WTC11 (cell line): Measurements from ENCODE around the gene ETV6. TPM values are rescaled to one million over a fixed set of nuclear protein-coding genes. Genes with fewer than 3 reads are reported as not detected.

Experiments used
- ATAC-seq: fragments of 200-7000 bp; cut with Tn5 transposase; 2 replicates; pipeline ENCODE4 v1.10.0; 2021; ENCODE audit warnings: mild to moderate bottlenecking, moderate library complexity
- CTCF ChIA-PET: fragments of 300-600 bp; sonication (Branson Sonifier 250); formaldehyde crosslinking; loops from one replicate; lab custom pipeline; 2021; ENCODE audit warnings: antibody characterized with exemption; lab: Charles Lee
- POLR2A ChIA-PET: fragments of 350-600 bp; sonication (Branson Sonifier 250); formaldehyde crosslinking; loops from one replicate; lab custom pipeline; 2021; ENCODE audit warnings: antibody characterized with exemption; lab: Charles Lee
- DNase-seq: peaks from one replicate; pipeline ENCODE4 v3.0.0; 2021; ENCODE audit warnings: low spot score
- H3K27ac Mint-ChIP-seq: 2 replicates; pipeline ENCODE4 v1.8.0; 2021; ENCODE audit warnings: mixed read lengths
- H3K27me3 Mint-ChIP-seq: 2 replicates; pipeline ENCODE4 v1.8.0; 2021; ENCODE audit warnings: low read depth, mild to moderate bottlenecking, moderate library complexity, mixed read lengths
- H3K36me3 Mint-ChIP-seq: 2 replicates; pipeline ENCODE4 v1.8.0; 2021; ENCODE audit warnings: mixed read lengths
- H3K4me1 Mint-ChIP-seq: 2 replicates; pipeline ENCODE4 v1.8.0; 2022; ENCODE audit warnings: mixed read lengths
- H3K4me3 Mint-ChIP-seq: 2 replicates; pipeline ENCODE4 v1.8.0; 2021; ENCODE audit warnings: mild to moderate bottlenecking, moderate library complexity, mixed read lengths
- H3K9me3 Mint-ChIP-seq: 2 replicates; pipeline ENCODE4 v1.8.0; 2021; ENCODE audit warnings: mixed read lengths
- CBFB ChIP-seq: sonication (generic); formaldehyde crosslinking; IDR thresholded peaks from 2 replicates; pipeline ENCODE4 v1.8.1; 2022; ENCODE audit warnings: mild to moderate bottlenecking, low read depth, missing genetic modification reagents
- CREM ChIP-seq: sonication (generic); formaldehyde crosslinking; IDR thresholded peaks from 2 replicates; pipeline ENCODE4 v1.8.1; 2022; ENCODE audit warnings: mild to moderate bottlenecking, missing genetic modification reagents, moderate library complexity
- ELF4 ChIP-seq: sonication (generic); formaldehyde crosslinking; IDR thresholded peaks from 2 replicates; pipeline ENCODE4 v1.8.1; 2022; ENCODE audit warnings: low read depth, mild to moderate bottlenecking, moderate library complexity, missing genetic modification reagents
- ESRRA ChIP-seq: sonication (generic); formaldehyde crosslinking; IDR thresholded peaks from 2 replicates; pipeline ENCODE4 v1.8.1; 2022; ENCODE audit warnings: mild to moderate bottlenecking, missing genetic modification reagents, borderline replicate concordance
- GTF2I ChIP-seq: fragments of 250-450 bp; sonication (Bioruptor Pico); conservative IDR thresholded peaks from 2 replicates; pipeline ENCODE4 v1.4.0; 2021; ENCODE audit warnings: mild to moderate bottlenecking
- JAZF1 ChIP-seq: fragments of 250-450 bp; sonication (Bioruptor Pico); IDR thresholded peaks from 2 replicates; pipeline ENCODE4 v1.9.0; 2021; ENCODE audit warnings: moderate library complexity, mild to moderate bottlenecking, inconsistent platforms
- JUN ChIP-seq: sonication (generic); formaldehyde crosslinking; IDR thresholded peaks from 2 replicates; pipeline ENCODE4 v1.8.0; 2023; ENCODE audit warnings: mild to moderate bottlenecking, missing genetic modification reagents
- NFATC4 ChIP-seq: fragments of 250-450 bp; sonication (Bioruptor Pico); IDR thresholded peaks from 2 replicates; pipeline ENCODE4 v1.9.0; 2021; ENCODE audit warnings: mild to moderate bottlenecking
- NR3C1 ChIP-seq: sonication (generic); formaldehyde crosslinking; conservative IDR thresholded peaks from 2 replicates; pipeline ENCODE4 v1.8.1; 2023; ENCODE audit warnings: low read depth, mild to moderate bottlenecking, missing genetic modification reagents
- RELA ChIP-seq: sonication (generic); formaldehyde crosslinking; IDR thresholded peaks from 2 replicates; pipeline ENCODE4 v1.8.1; 2022; ENCODE audit warnings: missing genetic modification reagents, mild to moderate bottlenecking, borderline replicate concordance
- SMAD3 ChIP-seq: sonication (generic); formaldehyde crosslinking; IDR thresholded peaks from 2 replicates; pipeline ENCODE4 v1.8.0; 2022; ENCODE audit warnings: missing genetic modification reagents, mild to moderate bottlenecking, borderline replicate concordance
- TEAD1 ChIP-seq: sonication (generic); formaldehyde crosslinking; IDR thresholded peaks from 2 replicates; pipeline ENCODE4 v1.8.0; 2022; ENCODE audit warnings: mild to moderate bottlenecking, missing genetic modification reagents
- TEAD4 ChIP-seq: sonication (generic); formaldehyde crosslinking; IDR thresholded peaks from 2 replicates; pipeline ENCODE4 v1.8.0; 2022; ENCODE audit warnings: mild to moderate bottlenecking, missing genetic modification reagents
- ZBTB21 ChIP-seq: sonication (generic); formaldehyde crosslinking; IDR thresholded peaks from 2 replicates; pipeline ENCODE4 v1.8.1; 2023; ENCODE audit warnings: mild to moderate bottlenecking, missing genetic modification reagents, borderline replicate concordance
- ZNF121 ChIP-seq: sonication (generic); formaldehyde crosslinking; IDR thresholded peaks from 2 replicates; pipeline ENCODE4 v1.8.0; 2023; ENCODE audit warnings: missing genetic modification reagents
- ZNF138 ChIP-seq: sonication (generic); formaldehyde crosslinking; conservative IDR thresholded peaks from 2 replicates; pipeline ENCODE4 v1.8.1; 2022; ENCODE audit warnings: mild to moderate bottlenecking, moderate library complexity, missing genetic modification reagents
- ZNF396 ChIP-seq: fragments of 250-450 bp; sonication (Bioruptor Pico); IDR thresholded peaks from 2 replicates; pipeline ENCODE4 v1.8.0; 2021; ENCODE audit warnings: mild to moderate bottlenecking, moderate library complexity, borderline replicate concordance
- ZNF423 ChIP-seq: fragments of 250-450 bp; sonication (Bioruptor Pico); IDR thresholded peaks from 2 replicates; pipeline ENCODE4 v2.1.2; 2022; ENCODE audit warnings: mild to moderate bottlenecking, moderate library complexity
- ZNF512 ChIP-seq: sonication (generic); formaldehyde crosslinking; IDR thresholded peaks from 2 replicates; pipeline ENCODE4 v1.8.1; 2022; ENCODE audit warnings: missing genetic modification reagents, borderline replicate concordance
- ZSCAN18 ChIP-seq: fragments of 250-450 bp; sonication (Bioruptor Pico); IDR thresholded peaks from 2 replicates; pipeline ENCODE4 v2.1.2; 2022; ENCODE audit warnings: mild to moderate bottlenecking, moderate library complexity
- total RNA-seq: library from RNA; stranded (reverse); gene quantifications from 3 replicates; pipeline ENCODE4 v1.2.3, GENCODE V29; 2021
- TF ChIP-seq, protein P1 (sequence below): sonication (generic); formaldehyde crosslinking; IDR thresholded peaks from 2 replicates; pipeline ENCODE4 v1.8.0; 2023; ENCODE audit warnings: mild to moderate bottlenecking, missing genetic modification reagents
- TF ChIP-seq, protein P2 (sequence below): sonication (generic); formaldehyde crosslinking; IDR thresholded peaks from 2 replicates; pipeline ENCODE4 v1.8.1; 2023; ENCODE audit warnings: mild to moderate bottlenecking, missing genetic modification reagents, borderline replicate concordance
- TF ChIP-seq, protein P3 (sequence below): sonication (generic); formaldehyde crosslinking; IDR thresholded peaks from 2 replicates; pipeline ENCODE4 v1.8.1; 2023; ENCODE audit warnings: mild to moderate bottlenecking, moderate library complexity, missing genetic modification reagents

The ETV6 gene
- total RNA-seq, 1 experiment from 2014 or later: 23.5 TPM

GRCh38 chr12:11798006-11798708 is 148.7 kb downstream of the ETV6 start:
- POLR2A ChIA-PET: no interaction called here
- TF ChIP-seq NFATC4 (no peak), ZBTB21 (CRISPR knock-in tag) (no peak), SMAD3 (CRISPR knock-in tag) (no peak), ZNF121 (CRISPR knock-in tag) (no peak), ZSCAN18 (no peak), CBFB (no peak), ZNF138 (no peak), TEAD4 (CRISPR knock-in tag) (no peak), ELF4 (no peak), JAZF1 (CRISPR knock-in tag) (no peak)
- DNase-seq: no peak
- no peak for ATAC-seq
- CTCF ChIA-PET: interaction anchor here (1.7 kb wide), 1 partner anchor 64 kb away, joined by 6 read pairs; no protein-coding TSS in a partner anchor
- H3K27ac Mint-ChIP-seq: no peak overlapping the region
- H3K27me3 Mint-ChIP-seq: no peaks in the 10 kb centered on the region
- H3K4me3 Mint-ChIP-seq: no peak overlapping the region
- H3K4me1 Mint-ChIP-seq: peaks cover 34% of the 10 kb centered on the region
- H3K9me3 Mint-ChIP-seq: no peaks in the 10 kb centered on the region
- H3K36me3 Mint-ChIP-seq: no peaks in the 10 kb centered on the region

GRCh38 chr12:11798856-11799501 is 149.5 kb downstream of the ETV6 start:
- no peaks in the 10 kb centered on the region for H3K27me3 Mint-ChIP-seq
- ATAC-seq: no peak

More at GRCh38 chr12:11798856-11799501, 149.5 kb downstream of the ETV6 start:
- CTCF ChIA-PET: interaction anchor here (0.5 kb wide), 1 partner anchor 26 kb away, joined by 4 read pairs; no protein-coding TSS in a partner anchor
- DNase-seq: no peak
- no peak for TF ChIP-seq ZNF512 (CRISPR knock-in tag)
- no peak for TF ChIP-seq ESRRA (CRISPR knock-in tag)
- no peak for TF ChIP-seq ZNF396
- TF ChIP-seq JAZF1 (CRISPR knock-in tag): no peak
- TF ChIP-seq, protein P1, sequence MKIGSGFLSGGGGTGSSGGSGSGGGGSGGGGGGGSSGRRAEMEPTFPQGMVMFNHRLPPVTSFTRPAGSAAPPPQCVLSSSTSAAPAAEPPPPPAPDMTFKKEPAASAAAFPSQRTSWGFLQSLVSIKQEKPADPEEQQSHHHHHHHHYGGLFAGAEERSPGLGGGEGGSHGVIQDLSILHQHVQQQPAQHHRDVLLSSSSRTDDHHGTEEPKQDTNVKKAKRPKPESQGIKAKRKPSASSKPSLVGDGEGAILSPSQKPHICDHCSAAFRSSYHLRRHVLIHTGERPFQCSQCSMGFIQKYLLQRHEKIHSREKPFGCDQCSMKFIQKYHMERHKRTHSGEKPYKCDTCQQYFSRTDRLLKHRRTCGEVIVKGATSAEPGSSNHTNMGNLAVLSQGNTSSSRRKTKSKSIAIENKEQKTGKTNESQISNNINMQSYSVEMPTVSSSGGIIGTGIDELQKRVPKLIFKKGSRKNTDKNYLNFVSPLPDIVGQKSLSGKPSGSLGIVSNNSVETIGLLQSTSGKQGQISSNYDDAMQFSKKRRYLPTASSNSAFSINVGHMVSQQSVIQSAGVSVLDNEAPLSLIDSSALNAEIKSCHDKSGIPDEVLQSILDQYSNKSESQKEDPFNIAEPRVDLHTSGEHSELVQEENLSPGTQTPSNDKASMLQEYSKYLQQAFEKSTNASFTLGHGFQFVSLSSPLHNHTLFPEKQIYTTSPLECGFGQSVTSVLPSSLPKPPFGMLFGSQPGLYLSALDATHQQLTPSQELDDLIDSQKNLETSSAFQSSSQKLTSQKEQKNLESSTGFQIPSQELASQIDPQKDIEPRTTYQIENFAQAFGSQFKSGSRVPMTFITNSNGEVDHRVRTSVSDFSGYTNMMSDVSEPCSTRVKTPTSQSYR: no peak
- TF ChIP-seq, protein P2, sequence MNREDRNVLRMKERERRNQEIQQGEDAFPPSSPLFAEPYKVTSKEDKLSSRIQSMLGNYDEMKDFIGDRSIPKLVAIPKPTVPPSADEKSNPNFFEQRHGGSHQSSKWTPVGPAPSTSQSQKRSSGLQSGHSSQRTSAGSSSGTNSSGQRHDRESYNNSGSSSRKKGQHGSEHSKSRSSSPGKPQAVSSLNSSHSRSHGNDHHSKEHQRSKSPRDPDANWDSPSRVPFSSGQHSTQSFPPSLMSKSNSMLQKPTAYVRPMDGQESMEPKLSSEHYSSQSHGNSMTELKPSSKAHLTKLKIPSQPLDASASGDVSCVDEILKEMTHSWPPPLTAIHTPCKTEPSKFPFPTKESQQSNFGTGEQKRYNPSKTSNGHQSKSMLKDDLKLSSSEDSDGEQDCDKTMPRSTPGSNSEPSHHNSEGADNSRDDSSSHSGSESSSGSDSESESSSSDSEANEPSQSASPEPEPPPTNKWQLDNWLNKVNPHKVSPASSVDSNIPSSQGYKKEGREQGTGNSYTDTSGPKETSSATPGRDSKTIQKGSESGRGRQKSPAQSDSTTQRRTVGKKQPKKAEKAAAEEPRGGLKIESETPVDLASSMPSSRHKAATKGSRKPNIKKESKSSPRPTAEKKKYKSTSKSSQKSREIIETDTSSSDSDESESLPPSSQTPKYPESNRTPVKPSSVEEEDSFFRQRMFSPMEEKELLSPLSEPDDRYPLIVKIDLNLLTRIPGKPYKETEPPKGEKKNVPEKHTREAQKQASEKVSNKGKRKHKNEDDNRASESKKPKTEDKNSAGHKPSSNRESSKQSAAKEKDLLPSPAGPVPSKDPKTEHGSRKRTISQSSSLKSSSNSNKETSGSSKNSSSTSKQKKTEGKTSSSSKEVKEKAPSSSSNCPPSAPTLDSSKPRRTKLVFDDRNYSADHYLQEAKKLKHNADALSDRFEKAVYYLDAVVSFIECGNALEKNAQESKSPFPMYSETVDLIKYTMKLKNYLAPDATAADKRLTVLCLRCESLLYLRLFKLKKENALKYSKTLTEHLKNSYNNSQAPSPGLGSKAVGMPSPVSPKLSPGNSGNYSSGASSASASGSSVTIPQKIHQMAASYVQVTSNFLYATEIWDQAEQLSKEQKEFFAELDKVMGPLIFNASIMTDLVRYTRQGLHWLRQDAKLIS (CRISPR knock-in tag): no peak
- TF ChIP-seq ZNF423: no peak
- TF ChIP-seq CREM (CRISPR knock-in tag): no peak
- TF ChIP-seq JUN: no peak
- TF ChIP-seq RELA (CRISPR knock-in tag): no peak
- TF ChIP-seq GTF2I: no peak
- TF ChIP-seq, protein P3, sequence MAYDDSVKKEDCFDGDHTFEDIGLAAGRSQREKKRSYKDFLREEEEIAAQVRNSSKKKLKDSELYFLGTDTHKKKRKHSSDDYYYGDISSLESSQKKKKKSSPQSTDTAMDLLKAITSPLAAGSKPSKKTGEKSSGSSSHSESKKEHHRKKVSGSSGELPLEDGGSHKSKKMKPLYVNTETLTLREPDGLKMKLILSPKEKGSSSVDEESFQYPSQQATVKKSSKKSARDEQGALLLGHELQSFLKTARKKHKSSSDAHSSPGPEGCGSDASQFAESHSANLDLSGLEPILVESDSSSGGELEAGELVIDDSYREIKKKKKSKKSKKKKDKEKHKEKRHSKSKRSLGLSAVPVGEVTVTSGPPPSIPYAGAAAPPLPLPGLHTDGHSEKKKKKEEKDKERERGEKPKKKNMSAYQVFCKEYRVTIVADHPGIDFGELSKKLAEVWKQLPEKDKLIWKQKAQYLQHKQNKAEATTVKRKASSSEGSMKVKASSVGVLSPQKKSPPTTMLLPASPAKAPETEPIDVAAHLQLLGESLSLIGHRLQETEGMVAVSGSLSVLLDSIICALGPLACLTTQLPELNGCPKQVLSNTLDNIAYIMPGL: no peak
- TF ChIP-seq TEAD1: no peak
- TF ChIP-seq NR3C1: no peak
- H3K4me1 Mint-ChIP-seq: peaks cover 30% of the 10 kb centered on the region
- H3K9me3 Mint-ChIP-seq: no peaks in the 10 kb centered on the region
- H3K4me3 Mint-ChIP-seq: no peak overlapping the region
- H3K27ac Mint-ChIP-seq: peak overlapping the region; percentile 37; the same call in 1 of the 2 replicates
- no peaks in the 10 kb centered on the region for H3K36me3 Mint-ChIP-seq
- POLR2A ChIA-PET: no interaction called here
